Skin epidermis (tissue), 12 donors: ENCODE results near the gene IRF1.
"Not testable (repeated sequence)": the region's sequence is repeated elsewhere in the genome, so short reads cannot be mapped to it uniquely, and the experiment has no call there.

Source experiments
- H3K27ac ChIP-seq, 21 experiments: fragments of 200-600 bp; sonication (generic) in 11 of 21; one replicate each; pipeline ENCODE4 v1.5.0; 2020; ENCODE audit warnings: mild to moderate bottlenecking in 3 of 21, inconsistent platforms in 2 of 21, moderate library complexity in 2 of 21
- H3K4me3 ChIP-seq, 7 experiments: fragments of 200-600 bp; sonication (generic) in 2 of 7; one replicate each; pipeline ENCODE4 v1.5.0; 2020; ENCODE audit warnings: inconsistent platforms in 2 of 7, mild to moderate bottlenecking in 2 of 7, moderate library complexity in 1 of 7

IRF1 gene, protein sequence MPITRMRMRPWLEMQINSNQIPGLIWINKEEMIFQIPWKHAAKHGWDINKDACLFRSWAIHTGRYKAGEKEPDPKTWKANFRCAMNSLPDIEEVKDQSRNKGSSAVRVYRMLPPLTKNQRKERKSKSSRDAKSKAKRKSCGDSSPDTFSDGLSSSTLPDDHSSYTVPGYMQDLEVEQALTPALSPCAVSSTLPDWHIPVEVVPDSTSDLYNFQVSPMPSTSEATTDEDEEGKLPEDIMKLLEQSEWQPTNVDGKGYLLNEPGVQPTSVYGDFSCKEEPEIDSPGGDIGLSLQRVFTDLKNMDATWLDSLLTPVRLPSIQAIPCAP

DNA sequence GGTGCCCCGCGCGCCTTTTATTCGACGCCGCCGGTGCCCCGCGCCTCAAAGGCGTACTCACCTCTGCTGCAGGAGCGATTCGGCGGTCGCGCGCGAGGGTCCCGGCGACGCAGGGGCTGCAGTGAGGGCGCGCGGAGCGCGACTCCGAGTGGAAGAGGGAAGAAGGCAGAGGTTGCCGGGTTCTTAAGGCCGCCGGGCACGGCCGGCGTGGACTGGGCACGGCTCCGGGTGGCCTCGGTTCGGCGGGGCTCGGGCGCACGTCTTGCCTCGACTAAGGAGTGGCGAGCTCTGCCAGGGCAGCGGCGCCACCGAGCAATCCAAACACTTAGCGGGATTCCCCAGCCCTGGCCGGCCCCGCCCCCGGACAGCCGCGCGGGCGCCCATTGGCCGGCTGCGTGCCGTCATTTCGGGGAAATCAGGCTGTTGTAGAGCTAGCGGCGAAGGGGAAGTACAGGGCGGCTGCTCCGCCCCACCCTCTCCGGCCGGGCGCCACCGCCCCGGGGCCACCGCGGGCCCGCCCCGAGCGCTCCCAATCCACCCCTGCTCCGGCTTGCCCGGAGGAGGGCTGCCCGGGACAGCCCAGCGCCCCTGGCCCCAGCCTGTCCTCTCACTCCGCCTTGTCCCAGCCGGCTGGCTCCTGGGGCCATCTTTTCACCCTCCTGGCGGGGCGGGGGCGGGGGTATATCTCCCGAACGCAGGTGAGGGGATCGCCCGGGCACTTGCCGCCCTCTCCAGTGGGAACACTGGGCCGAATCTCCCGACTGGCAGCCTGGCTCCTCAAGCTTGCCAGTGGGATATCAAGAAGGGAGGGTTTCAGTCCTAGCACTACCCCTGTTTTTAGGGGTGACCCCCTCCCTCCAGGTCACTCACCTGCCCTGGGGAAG, at the start of gene IRF1:
TSS of gene IRF1 (minus strand) at position 290 of the 884 bp plus-strand sequence. CDS start 1,295 bp downstream, outside the sequence.
- peak within 1 kb of the TSS; percentile 80 to 87 (median 80) for H3K4me3 ChIP-seq
- H3K27ac ChIP-seq, result peak within 1 kb of the TSS; percentile 86 to 100 (median 98)

- H3K27ac ChIP-seq, result no peak overlapping the region
- H3K4me3 ChIP-seq, result no peak overlapping the region
Measured at GRCh38 chr5:132540149-132540548, 49.6 kb upstream of the IRF1 start.

DNA sequence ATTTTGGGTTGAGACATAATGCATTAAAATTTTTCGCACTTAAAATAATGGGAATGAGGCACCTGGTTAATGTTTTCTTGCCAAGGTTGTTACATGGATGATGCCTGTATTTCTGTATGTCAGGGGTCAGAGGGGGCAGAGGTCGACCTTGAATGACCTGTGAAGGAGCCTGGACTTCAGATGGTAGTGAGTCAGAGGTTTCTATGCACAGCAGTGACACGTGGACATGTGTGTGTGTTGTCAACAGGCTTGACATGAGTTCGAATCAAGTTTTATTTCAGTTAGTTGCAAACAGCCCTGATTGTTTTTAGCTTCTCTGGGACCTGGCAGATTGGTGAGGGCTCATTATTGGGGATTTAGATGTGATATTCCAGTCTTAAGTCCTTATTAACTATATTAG, 49.1 kb upstream of the IRF1 start:
- Histone ChIP-seq H3K27ac (no peak overlapping the region), H3K4me3 (no peak overlapping the region)

GRCh38 chr5:132530946-132531345, 40.4 kb upstream of the IRF1 start:
- Histone ChIP-seq H3K4me3 (no peak overlapping the region), H3K27ac (no peak overlapping the region)

DNA sequence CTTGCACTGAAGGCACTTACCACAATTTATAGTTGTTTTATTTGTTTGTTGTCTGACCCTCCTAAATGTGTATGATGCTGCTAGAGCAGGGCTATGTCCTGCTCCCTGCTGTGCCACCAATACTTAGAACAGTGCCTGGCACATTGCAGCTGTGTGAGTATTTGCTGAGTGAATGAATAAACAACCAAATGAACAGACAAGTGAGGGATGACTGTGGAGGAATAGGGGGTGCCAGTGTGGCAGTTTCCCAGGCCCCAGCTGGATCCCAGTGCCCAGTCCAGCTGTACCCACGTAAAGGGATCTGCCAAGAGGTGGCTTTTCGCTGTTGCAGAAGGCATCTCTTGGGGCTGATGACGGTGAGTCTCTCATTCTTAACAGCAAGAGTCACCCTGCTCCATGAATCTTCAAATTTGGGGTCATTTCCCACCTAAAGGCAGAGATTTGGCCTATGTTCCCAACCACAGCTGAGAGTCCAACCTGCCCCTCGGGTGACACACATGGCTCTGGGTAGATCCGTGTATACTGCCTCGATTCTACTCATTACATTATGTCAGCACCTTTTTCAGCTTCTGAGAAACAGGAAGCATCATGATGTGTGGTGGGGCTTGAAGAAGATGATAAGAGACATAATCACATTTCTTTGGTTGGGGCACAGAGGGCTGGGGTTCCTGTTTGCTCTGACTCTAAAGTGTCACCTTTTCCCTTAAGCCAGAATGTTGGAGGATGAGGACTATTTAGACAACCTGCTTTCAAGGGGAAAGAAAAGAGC, 38.5 kb upstream of the IRF1 start:
- H3K27ac ChIP-seq, result no peak overlapping the region

GRCh38 chr5:132528021-132528420, 37.4 kb upstream of the IRF1 start:
- H3K27ac ChIP-seq, result no peak overlapping the region
- no peak overlapping the region for H3K4me3 ChIP-seq

More for the DNA sequence above, 38.5 kb upstream of the IRF1 start:
- H3K4me3 ChIP-seq, result no peak overlapping the region

DNA sequence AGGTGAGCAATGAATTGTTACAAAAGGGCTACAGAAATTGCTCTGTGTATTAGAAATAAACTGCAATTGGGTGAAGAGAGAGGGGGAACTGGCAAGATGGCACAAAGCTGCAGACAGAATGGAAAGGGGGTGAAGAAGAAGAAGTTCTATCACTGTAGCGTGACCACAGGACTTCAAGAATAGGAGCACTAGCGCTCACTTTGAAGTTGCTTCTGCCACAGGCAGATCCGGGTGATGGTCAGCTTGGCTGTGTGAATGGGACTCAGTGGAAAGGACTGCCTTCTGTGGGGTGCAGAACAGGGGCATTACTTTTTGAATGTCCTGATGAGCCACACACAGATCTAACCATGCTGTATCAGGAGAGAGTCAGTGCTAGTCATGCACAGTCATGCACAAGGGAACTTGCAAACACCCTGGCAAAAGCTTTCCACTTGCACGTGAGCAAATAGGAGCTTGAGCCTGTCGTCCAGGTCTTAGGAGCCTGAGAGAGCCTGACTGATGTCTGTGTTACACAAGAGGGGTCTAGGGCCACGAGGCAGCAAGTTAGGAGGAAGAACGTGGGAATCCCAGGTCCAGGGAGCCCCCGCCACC, 36.5 kb upstream of the IRF1 start:
- Histone ChIP-seq H3K27ac (no peak overlapping the region), H3K4me3 (no peak overlapping the region)

- Histone ChIP-seq H3K4me3 (no peak overlapping the region), H3K27ac (no peak overlapping the region)
Measured at GRCh38 chr5:132526290-132526973, 35.9 kb upstream of the IRF1 start.

DNA sequence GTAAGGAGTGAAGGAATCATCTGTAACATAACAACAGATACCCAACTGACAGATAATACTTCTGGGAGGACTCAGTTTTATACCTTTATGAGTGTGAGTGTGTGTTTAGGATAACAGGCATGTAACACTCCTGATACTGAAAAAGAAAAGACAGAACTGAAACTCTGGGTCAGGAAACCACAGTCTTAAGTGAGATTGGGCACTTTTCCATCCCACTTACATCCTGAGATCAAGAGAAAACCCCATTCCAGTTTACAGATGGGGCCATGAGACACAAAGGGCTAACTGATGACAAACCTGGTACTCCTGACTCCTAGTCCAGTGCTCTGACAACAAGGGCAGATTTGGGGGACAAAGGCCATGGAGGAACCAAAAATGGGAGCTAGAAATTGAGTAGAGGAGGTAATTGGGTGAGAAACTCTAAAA, 34.7 kb upstream of the IRF1 start:
- Histone ChIP-seq H3K4me3 (no peak overlapping the region), H3K27ac (no peak overlapping the region)

- H3K4me3 ChIP-seq, H3K27ac ChIP-seq: not testable (repeated sequence)
Measured at GRCh38 chr5:132524877-132525276, 34.3 kb upstream of the IRF1 start.

DNA sequence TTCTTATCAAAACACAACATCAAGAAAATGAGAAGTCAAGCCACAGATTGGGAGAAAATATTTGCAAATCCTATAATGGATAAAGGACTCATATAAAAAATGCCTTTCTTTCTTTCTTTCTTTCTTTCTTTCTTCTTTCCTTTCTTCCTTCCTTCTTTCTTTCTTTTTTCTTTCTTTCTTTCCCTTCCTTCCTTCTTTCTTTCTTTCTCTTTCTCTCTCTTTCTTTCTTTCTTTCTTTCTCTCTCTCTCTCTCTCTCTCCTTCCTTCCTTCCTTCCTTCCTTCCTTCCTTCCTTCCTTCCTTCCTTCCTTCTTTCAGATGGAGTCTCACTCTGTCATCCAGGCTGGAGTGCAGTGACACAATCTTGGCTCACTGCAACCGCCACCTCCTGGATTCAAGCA, 31.5 kb upstream of the IRF1 start:
- H3K4me3 ChIP-seq, H3K27ac ChIP-seq: not testable (repeated sequence)

DNA sequence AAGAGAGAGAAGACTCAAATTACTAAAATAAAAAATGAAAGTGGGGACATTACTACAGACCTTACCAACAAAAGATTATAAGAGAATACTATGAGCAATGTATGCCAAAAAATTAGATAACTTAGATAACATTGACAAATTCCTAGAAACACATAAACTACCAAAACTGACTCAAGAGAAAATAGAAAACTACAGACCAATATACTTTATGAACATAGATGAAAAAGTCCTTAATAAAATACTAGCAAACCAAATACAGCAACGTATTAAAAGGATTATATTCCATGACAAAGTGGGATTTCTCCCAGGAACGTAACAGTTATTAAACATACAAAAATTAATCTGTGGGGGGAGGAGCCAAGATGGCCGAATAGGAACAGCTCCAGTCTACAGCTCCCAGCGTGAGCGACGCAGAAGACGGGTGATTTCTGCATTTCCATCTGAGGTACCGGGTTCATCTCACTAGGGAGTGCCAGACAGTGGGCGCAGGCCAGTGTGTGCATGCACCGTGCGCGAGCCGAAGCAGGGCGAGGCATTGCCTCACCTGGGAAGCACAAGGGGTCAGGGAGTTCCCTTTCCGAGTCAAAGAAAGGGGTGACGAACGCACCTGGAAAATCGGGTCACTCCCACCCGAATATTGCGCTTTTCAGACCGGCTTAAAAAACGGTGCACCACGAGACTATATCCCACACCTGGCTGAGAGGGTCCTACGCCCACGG, 23.2 kb upstream of the IRF1 start:
- H3K4me3 ChIP-seq, result not testable (repeated sequence)

GRCh38 chr5:132510076-132510475, 19.5 kb upstream of the IRF1 start:
- Histone ChIP-seq H3K27ac (no peak overlapping the region), H3K4me3 (no peak overlapping the region)

More for the DNA sequence above, 23.2 kb upstream of the IRF1 start:
- not testable (repeated sequence) for H3K27ac ChIP-seq

DNA sequence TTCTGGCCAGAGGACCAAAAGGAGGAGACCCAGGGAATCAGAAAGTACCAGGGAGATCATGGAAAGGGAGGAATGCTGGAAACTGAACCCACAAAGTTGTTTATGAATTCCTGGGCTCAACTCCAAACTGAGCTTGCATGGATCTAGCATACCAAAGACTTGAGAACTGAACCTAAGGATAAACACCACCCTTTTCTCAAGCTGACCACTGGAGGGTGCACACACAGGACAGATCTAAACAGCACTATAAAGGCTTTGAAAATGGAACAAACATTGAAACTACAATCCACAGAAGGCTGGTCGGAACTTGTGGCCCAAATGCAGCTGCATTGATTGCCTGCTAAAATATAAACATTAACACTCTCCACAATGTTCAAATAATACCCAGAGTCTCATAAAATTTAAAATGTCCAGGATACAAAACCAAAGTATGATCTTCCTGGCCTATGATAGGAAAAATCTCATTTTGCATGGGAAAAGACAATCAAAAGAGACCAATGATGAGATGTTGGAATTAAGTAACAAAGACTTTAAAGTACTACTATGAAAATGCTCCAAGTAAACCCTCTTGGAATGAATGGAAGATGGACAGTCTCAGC, 15.6 kb upstream of the IRF1 start:
- Histone ChIP-seq H3K4me3 (no peak overlapping the region), H3K27ac (peak overlapping the region in 4 of 21 experiments; percentile 3 to 55 (median 10))

GRCh38 chr5:132505641-132506040, 15.1 kb upstream of the IRF1 start:
- Histone ChIP-seq H3K4me3 (no peak overlapping the region), H3K27ac (peak overlapping the region in 6 of 21 experiments; percentile 3 to 55 (median 18))

GRCh38 chr5:132504746-132505145, 14.2 kb upstream of the IRF1 start:
- no peak overlapping the region for H3K27ac ChIP-seq

DNA sequence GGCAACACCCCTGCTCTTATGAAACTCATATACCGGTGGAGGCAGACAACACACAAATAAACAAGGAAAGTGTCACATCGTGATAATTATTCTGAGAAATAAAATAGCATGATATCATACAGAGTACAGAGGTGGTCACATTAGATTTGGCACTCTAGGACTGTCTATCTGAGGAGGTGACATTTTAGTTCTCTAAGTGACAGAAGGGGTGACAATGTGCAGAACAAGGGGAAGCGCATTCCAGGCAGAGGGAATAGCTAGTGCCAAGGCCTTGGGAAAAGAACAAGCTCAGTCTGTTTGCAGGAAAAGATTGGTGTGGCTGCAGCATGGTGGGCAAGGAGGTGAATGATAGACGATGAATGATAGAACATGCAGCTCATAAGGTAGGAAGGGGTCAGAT, 12.7 kb upstream of the IRF1 start:
- Histone ChIP-seq H3K27ac (no peak overlapping the region), H3K4me3 (no peak overlapping the region)

More at GRCh38 chr5:132504746-132505145, 14.2 kb upstream of the IRF1 start:
- no peak overlapping the region for H3K4me3 ChIP-seq
